Keratinocyte (primary cell): Measurements from ENCODE around the gene ZDHHC15.
"Not testable (repeated sequence)": the region's sequence is repeated elsewhere in the genome, so short reads cannot be mapped to it uniquely, and the experiment has no call there.

Source experiments
- CTCF ChIP-seq, 3 experiments: IDR thresholded peaks in 1 of 3; conservative IDR thresholded peaks in 1 of 3; optimal IDR thresholded peaks in 1 of 3; 2 replicates in 2 of 3; 3 replicates in 1 of 3; pipeline versions ENCODE3 to v1.5.1; 2011; ENCODE audit warnings: low read length in 3 of 3, mild to moderate bottlenecking in 3 of 3, moderate library complexity in 2 of 3, control low read depth in 1 of 3, inconsistent platforms in 1 of 3; ENCODE audit not compliant: insufficient read depth in 2 of 3; ENCODE audit errors: extremely low read depth in 1 of 3
- EZH2 ChIP-seq: IDR thresholded peaks from one replicate; pipeline ENCODE4 v1.6.1; 2012; ENCODE audit warnings: inconsistent platforms, mild to moderate bottlenecking, low read length, moderate library complexity

- TF ChIP-seq CTCF (optimal IDR thresholded peaks at IDR 0.05 in 1 of 3, IDR thresholded peaks at IDR 0.05 in 1 of 3, conservative IDR thresholded peaks at IDR 0.05 in 1 of 3; ENCODE audit: extremely low read depth in 1 of 3, insufficient read depth in 2 of 3, low read length in 3 of 3); EZH2: not testable (repeated sequence)
Observed at GRCh38 chrX:75461780-75462179, 61.1 kb downstream of the ZDHHC15 start.
